HG03045 (cell line): ENCODE results near the gene MLN.

Experiments used
- ATAC-seq: cut with Tn5 transposase; IDR thresholded peaks from one replicate; pipeline ENCODE4 v1.9.1; 2021; ENCODE audit warnings: mild to moderate bottlenecking, moderate library complexity; ENCODE audit not compliant: unreplicated experiment

MLN gene

GRCh38 chr6:33790910-33791309, 12.9 kb downstream of the MLN start:
- ATAC-seq: no peak

DNA sequence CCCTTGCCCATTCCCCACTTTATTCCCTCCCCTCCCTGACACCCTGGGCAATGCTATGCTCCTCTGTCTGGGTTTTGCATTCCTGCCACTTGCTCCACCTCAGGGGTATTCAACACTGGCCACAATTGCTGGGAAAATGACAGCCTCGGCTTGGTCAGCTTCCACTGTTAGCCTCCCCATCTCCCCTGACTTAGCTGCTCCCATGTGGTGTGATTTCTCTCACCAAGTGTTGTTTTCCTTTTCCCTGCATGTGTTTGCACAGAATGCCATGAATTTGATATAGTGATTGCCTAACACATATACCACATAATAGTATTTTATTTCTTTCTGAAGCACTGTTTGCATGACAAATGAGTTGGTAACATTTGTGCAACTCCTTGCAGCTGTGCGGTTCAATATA, 13.4 kb downstream of the MLN start:
- no peak for ATAC-seq

DNA sequence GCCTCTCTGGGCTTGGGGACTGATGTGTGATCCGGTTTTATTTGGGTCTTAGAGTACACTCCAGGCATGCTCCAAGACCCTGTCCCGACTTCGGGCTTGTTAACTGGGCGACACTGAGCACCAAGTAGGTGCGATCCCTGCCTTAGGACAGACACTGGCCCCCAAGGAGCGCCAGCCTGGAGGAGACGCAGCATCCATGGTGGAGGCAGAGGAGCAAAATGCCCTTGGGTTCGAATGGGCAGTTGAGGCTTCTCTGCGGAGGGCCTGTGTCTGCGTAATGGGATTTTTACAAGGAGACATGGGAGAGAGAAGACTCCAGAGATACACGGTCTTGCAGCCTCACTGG, 14.3 kb downstream of the MLN start:
- no peak for ATAC-seq

- peak; percentile 86 for ATAC-seq
These were observed 14.9 kb downstream of the MLN start, which contains the start of gene LEMD2 for GRCh38 chr6:33788694-33789549. LEMD2 (minus strand) TSS chr6:33789130; CDS start chr6:33789116, 14 bp downstream.

DNA sequence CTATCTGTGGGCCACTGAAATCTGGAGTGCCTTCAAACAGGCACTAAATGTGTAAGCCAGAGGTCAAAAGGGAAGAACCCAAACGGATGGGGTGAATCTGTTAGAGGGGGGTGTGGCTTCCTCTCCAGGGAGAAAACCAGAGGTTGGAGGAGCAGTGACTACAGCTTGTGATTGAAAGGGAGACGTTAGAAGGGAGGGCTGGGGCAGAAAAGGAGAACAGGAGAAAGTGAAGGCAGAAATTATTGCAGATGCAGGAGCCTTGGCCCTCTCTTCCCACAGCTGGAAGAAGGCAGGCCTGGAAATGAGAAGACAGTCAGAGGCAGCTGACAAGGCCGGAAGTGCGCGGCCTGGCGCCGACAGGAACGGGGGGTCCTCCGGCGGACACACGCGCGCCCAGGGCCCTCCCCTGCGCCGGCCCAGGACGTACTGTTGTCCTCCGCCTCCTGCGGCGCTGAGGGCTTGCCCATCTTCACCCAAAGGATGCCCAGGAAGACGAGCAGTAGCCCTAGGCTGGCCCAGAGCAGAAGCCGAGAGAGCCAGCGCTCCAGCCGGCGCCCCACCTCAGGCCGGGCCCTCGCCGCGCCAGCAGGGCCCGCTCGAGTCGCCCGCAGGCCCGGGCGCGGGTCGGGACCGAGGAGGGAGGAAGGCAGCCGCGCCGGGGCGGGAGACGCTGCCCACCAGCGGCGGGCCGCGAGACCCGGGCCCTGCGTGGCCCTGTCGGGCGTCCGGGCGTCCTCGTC, 15.7 kb downstream of the MLN start:
- peak; percentile 47 for ATAC-seq

GRCh38 chr6:33787346-33787953, 16.4 kb downstream of the MLN start:
- no peak for ATAC-seq

GRCh38 chr6:33786736-33787135, 17.1 kb downstream of the MLN start:
- no peak for ATAC-seq

DNA sequence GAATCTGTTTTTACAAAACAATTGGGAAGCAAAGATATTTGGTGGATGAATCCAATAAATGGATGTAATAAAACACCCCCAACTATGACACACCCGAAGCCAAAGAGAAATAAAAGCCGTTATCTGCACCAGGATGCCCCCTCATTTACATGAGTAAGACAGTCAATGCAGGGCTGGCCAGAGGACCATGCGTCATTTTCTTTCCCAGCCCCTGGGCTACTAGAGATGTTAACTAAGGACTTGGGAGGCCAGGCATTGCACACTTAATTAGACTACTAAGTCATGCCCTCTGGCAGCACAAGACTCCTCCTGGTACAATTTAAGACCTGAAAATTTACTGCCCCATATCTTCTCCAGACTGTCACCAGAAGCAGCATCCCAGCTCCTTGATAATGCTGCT, 18.0 kb downstream of the MLN start:
- ATAC-seq: no peak

GRCh38 chr6:33784787-33785186, 19.0 kb downstream of the MLN start:
- ATAC-seq: no peak

- ATAC-seq: no peak
These were observed 19.9 kb downstream of the MLN start for GRCh38 chr6:33783781-33784520.

GRCh38 chr6:33782561-33782960, 21.2 kb downstream of the MLN start:
- ATAC-seq: no peak

- ATAC-seq: no peak
These were observed 22.4 kb downstream of the MLN start for GRCh38 chr6:33781131-33781975.

- ATAC-seq: no peak
These were observed 23.9 kb downstream of the MLN start for GRCh38 chr6:33779895-33780294.

DNA sequence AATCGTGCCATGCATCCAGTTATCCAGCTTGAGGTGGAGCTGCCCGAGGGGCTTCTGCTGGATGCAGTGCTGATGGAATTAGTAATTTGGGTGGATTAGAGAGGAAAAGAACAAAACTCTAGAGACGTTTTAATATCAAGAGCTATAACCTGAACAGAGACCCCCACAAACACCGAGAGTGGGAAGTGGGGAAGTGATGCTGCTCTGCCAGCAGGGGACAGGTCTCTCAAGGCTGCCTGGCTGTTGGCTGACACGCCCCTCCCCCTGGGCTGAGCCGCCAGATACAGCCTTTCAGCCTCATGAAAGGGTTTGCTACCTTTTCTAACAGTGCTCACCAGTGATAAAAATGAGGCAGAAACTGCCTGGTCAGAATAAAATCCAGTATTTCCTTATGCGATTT, 24.5 kb downstream of the MLN start:
- no peak for ATAC-seq

DNA sequence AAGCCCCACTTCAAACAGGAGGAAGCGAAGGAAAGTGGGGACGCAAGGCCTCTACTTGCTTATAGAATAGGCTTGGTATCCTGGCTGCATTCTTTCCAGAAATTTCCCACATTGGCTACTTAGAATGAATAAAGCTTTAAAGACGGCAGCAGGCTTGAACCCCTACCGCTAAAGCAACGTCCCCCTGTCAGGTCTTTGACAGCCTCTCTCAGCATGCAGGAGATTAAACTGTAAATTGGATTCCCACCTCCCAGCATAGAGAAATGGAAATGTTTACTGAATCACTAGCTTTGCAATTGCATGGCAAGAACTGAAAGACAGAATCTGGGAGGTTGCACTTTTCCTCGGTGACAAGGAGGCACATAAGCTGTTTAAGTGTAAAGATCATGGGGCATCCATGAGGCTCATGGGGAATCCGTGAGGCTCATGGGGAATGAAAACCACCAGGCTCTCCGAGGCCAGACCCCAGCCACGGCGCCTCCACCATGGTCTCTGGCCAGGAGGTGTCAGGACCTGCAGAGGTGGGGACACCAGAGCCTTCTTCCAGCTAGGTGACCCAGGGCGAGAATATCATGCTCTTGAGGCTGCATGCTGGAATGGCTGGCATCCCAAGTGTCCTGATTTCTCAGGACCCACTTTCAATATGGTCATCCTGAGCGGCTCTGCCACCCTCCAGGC, 25.2 kb downstream of the MLN start:
- no peak for ATAC-seq

- no peak for ATAC-seq
These were observed 26.1 kb downstream of the MLN start for GRCh38 chr6:33777398-33778388.

DNA sequence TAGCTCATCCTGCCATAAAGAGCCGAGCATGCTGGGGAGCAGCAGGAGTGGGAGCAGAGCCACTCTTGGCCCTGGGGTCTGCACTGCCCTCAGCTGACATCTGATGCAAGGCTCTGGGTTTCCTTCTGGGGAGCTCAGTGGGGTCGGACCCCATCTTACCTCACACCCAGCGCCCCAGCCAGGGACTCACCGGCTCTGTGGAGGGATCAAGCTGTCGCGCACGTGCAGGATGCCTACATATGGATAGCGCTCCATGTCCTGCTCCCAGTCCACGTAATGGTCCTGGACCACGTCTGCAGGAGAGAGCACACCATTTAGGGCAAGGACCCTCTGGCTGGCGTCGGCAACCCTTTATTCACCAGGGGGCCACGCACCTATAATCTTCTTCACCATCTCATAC, 27.0 kb downstream of the MLN start:
- ATAC-seq: no peak

GRCh38 chr6:33776186-33776585, 27.6 kb downstream of the MLN start:
- ATAC-seq: no peak
